Liver (tissue), 3 donors: ENCODE results near the gene SLTM.

Experiments used
- CTCF ChIP-seq: fragments of 150-350 bp; IDR thresholded peaks from 2 replicates; pipeline ENCODE4 v1.5.1; 2017; ENCODE audit warnings: improper control_type of control experiment, low read depth, low read length; ENCODE audit not compliant: missing input control
- EGR1 ChIP-seq, 2 donors: IDR thresholded peaks; 2 replicates each; pipeline ENCODE4 v1.6.1; 2016 to 2018; ENCODE audit warnings: antibody characterized with exemption in 2 of 2, low read depth in 2 of 2
- FOXA1 ChIP-seq: IDR thresholded peaks from 2 replicates; pipeline ENCODE4 v1.6.1; 2016; ENCODE audit warnings: antibody characterized with exemption
- FOXA2 ChIP-seq: IDR thresholded peaks from 2 replicates; pipeline ENCODE4 v1.6.1; 2016; ENCODE audit warnings: antibody characterized with exemption
- HNF4G ChIP-seq: IDR thresholded peaks from 2 replicates; pipeline ENCODE4 v1.6.1; 2016; ENCODE audit warnings: antibody characterized with exemption
- JUND ChIP-seq, 2 donors: IDR thresholded peaks; 2 replicates each; pipeline ENCODE4 v1.6.1; 2016; ENCODE audit warnings: antibody characterized with exemption in 2 of 2
- MAX ChIP-seq: IDR thresholded peaks from 2 replicates; pipeline ENCODE4 v1.6.1; 2016; ENCODE audit warnings: antibody characterized with exemption
- RAD21 ChIP-seq, 2 donors: IDR thresholded peaks; 2 replicates each; pipeline ENCODE4 v1.6.1; 2016; ENCODE audit warnings: antibody characterized with exemption in 2 of 2, mild to moderate bottlenecking in 2 of 2
- REST ChIP-seq: IDR thresholded peaks from 2 replicates; pipeline ENCODE4 v1.6.1; 2016; ENCODE audit warnings: antibody characterized with exemption, mild to moderate bottlenecking
- SP1 ChIP-seq: IDR thresholded peaks from 2 replicates; pipeline ENCODE4 v1.6.1; 2018; ENCODE audit warnings: antibody characterized with exemption, mild to moderate bottlenecking
- TAF1 ChIP-seq: conservative IDR thresholded peaks from 2 replicates; pipeline ENCODE4 v1.6.1; 2016; ENCODE audit warnings: antibody characterized with exemption, mild to moderate bottlenecking
- TF ChIP-seq, protein P1 (sequence below): IDR thresholded peaks from 2 replicates; pipeline ENCODE4 v1.6.1; 2016; ENCODE audit warnings: antibody characterized with exemption
- donor health status: healthy.
- donor health status: healthy.

DNA sequence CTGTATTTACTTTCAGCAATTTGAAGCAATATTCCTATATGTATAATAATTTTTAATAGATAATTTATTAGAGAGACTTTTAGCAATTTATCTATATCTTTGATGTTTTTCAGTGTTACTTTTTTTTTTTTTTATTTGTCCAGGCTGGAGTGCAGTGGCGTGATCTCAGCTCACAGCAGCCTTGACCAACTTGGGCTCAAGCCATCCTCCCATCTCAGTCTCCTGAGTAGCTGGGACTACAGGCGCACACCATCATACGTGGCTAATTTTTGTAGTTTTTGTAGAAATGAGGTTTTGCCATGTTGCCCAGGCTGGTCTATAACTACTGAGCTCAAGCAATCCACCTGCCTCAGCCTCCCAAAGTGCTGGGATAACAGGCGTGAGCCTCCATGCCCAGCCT is 25.3 kb upstream of the SLTM start:
- TF ChIP-seq CTCF (no peak), FOXA2 (no peak), TAF1 (no peak), MAX (no peak), SP1 (no peak), FOXA1 (no peak), JUND (IDR thresholded peaks at IDR 0.05) (no peak), HNF4G (no peak), EGR1 (IDR thresholded peaks at IDR 0.05; ENCODE audit: low read depth in 2 of 2) (no peak), RAD21 (IDR thresholded peaks at IDR 0.05) (no peak), REST (no peak)
- TF ChIP-seq, protein P1, sequence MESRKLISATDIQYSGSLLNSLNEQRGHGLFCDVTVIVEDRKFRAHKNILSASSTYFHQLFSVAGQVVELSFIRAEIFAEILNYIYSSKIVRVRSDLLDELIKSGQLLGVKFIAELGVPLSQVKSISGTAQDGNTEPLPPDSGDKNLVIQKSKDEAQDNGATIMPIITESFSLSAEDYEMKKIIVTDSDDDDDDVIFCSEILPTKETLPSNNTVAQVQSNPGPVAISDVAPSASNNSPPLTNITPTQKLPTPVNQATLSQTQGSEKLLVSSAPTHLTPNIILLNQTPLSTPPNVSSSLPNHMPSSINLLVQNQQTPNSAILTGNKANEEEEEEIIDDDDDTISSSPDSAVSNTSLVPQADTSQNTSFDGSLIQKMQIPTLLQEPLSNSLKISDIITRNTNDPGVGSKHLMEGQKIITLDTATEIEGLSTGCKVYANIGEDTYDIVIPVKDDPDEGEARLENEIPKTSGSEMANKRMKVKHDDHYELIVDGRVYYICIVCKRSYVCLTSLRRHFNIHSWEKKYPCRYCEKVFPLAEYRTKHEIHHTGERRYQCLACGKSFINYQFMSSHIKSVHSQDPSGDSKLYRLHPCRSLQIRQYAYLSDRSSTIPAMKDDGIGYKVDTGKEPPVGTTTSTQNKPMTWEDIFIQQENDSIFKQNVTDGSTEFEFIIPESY: no peak
